HepG2 (cell line): ENCODE measurements around the gene STN1. TPM values are rescaled to one million over a fixed set of nuclear protein-coding genes. Genes with fewer than 3 reads are reported as not detected.
A peak's percentile ranks its signal among the peaks of the same experiment; 100 is the strongest.

Source experiments
- ARID4A ChIP-seq: sonication (generic); formaldehyde crosslinking; IDR thresholded peaks from 2 replicates; pipeline ENCODE4 v1.5.0; 2020; ENCODE audit warnings: mild to moderate bottlenecking, missing genetic modification reagents, borderline replicate concordance
- CEBPG ChIP-seq: IDR thresholded peaks from 2 replicates; pipeline ENCODE4 v1.6.1; 2016
- FOXA3 ChIP-seq: IDR thresholded peaks from 2 replicates; pipeline ENCODE4 v1.6.1; 2016; ENCODE audit warnings: missing genetic modification reagents, missing compliant biosample characterization
- KMT2A ChIP-seq: sonication (generic); formaldehyde crosslinking; IDR thresholded peaks from 2 replicates; pipeline ENCODE4 v1.4.0; 2020; ENCODE audit warnings: missing genetic modification reagents
- PRPF4 ChIP-seq: fragments of 200-400 bp; formaldehyde crosslinking; IDR thresholded peaks from 2 replicates; pipeline ENCODE4 v1.6.1; 2016; ENCODE audit warnings: low read length, low read depth; ENCODE audit not compliant: poor library complexity, severe bottlenecking
- RBFOX2 ChIP-seq: fragments of 200-400 bp; formaldehyde crosslinking; IDR thresholded peaks from 2 replicates; pipeline ENCODE4 v1.6.1; 2017; ENCODE audit warnings: low read depth, mild to moderate bottlenecking, low read length
- RORA ChIP-seq: sonication (generic); formaldehyde crosslinking; IDR thresholded peaks from 2 replicates; pipeline ENCODE4 v1.5.0; 2020; ENCODE audit warnings: mild to moderate bottlenecking, missing genetic modification reagents, moderate library complexity
- ZBTB4 ChIP-seq: sonication (generic); formaldehyde crosslinking; IDR thresholded peaks from 2 replicates; pipeline ENCODE4 v1.4.0; 2020; ENCODE audit warnings: missing genetic modification reagents, mild to moderate bottlenecking, borderline replicate concordance
- ZNF124 ChIP-seq: sonication (generic); formaldehyde crosslinking; IDR thresholded peaks from 2 replicates; pipeline ENCODE4 v1.4.0; 2020; ENCODE audit warnings: missing genetic modification reagents
- ZNF143 ChIP-seq: sonication (generic); formaldehyde crosslinking; IDR thresholded peaks from 2 replicates; pipeline ENCODE4 v1.4.0; 2020; ENCODE audit warnings: missing genetic modification reagents
- ZNF180 ChIP-seq: sonication (generic); formaldehyde crosslinking; IDR thresholded peaks from 2 replicates; pipeline ENCODE4 v1.4.0; 2020; ENCODE audit warnings: low read depth, missing genetic modification reagents, borderline replicate concordance
- ZNF224 ChIP-seq: sonication (generic); formaldehyde crosslinking; IDR thresholded peaks from 2 replicates; pipeline ENCODE4 v1.5.0; 2020; ENCODE audit warnings: mild to moderate bottlenecking, missing genetic modification reagents
- ZNF281 ChIP-seq: sonication (generic); formaldehyde crosslinking; IDR thresholded peaks from 2 replicates; pipeline ENCODE4 v1.4.0; 2020; ENCODE audit warnings: missing genetic modification reagents, borderline replicate concordance
- ZNF564 ChIP-seq: sonication (generic); formaldehyde crosslinking; IDR thresholded peaks from 2 replicates; pipeline ENCODE4 v1.8.1; 2023; ENCODE audit warnings: mild to moderate bottlenecking, missing genetic modification reagents
- ZNF639 ChIP-seq: conservative IDR thresholded peaks from 2 replicates; pipeline ENCODE4 v1.6.1; 2018; ENCODE audit warnings: missing genetic modification reagents
- ZNF772 ChIP-seq: sonication (generic); formaldehyde crosslinking; IDR thresholded peaks from 2 replicates; pipeline ENCODE4 v1.5.0; 2020; ENCODE audit warnings: mild to moderate bottlenecking, missing genetic modification reagents
- ZNF792 ChIP-seq: IDR thresholded peaks from 2 replicates; pipeline ENCODE4 v1.6.1; 2016
- polyA plus RNA-seq, 8 experiments: library from polyadenylated mRNA; depleted of rRNA in 3 of 8; stranded (reverse) in 7 of 8; unstranded in 1 of 8; fragments of >200 nt; fragmentation: Illumina TruSeq in 4 of 8; extraction: Trizol in 4 of 8; gene quantifications; 2 replicates each; pipeline versions ENCODE4 v1.2.1 to v1.2.3, GENCODE V29; 2011 to 2016; ENCODE audit warnings: low read depth in 4 of 8, missing spikeins in 1 of 8, mixed read lengths in 1 of 8; ENCODE audit not compliant: insufficient read depth in 1 of 8
- total RNA-seq, 5 experiments: library from RNA; depleted of rRNA; stranded (reverse); fragments of >200 nt; fragmentation: Illumina TruSeq; extraction: Trizol; gene quantifications; 2 replicates each; pipeline ENCODE4 v1.2.3, GENCODE V29; 2016; ENCODE audit warnings: low read depth in 1 of 5

Gene STN1
- total and polyA plus RNA-seq, 2 of the 13 experiments (the other 11 are each of a cell fraction or from before 2014, with no cell fraction given): 17.6 to 22.7 TPM

- TF ChIP-seq ZBTB4 (CRISPR knock-in tag) (no peak), ZNF639 (CRISPR knock-in tag) (no peak), CEBPG (CRISPR knock-in tag) (peak; percentile 79), ZNF564 (CRISPR knock-in tag) (0 out of 2 replicates have a peak, but pooled peaks have one; percentile 25), RBFOX2 (no peak), FOXA3 (peak; percentile 69), ZNF143 (no peak), ZNF124 (CRISPR knock-in tag) (no peak), ZNF180 (CRISPR knock-in tag) (no peak), KMT2A (peak; percentile 48; the same call in 1 of the 2 replicates), ARID4A (CRISPR knock-in tag) (peak; percentile 82; the same call in 1 of the 2 replicates), ZNF224 (CRISPR knock-in tag) (no peak), PRPF4 (no peak), ZNF281 (no peak), ZNF772 (CRISPR knock-in tag) (no peak), ZNF792 (CRISPR knock-in tag) (no peak), RORA (no peak)
These were observed 61.9 kb downstream of the STN1 start (continued) for GRCh38 chr10:103855852-103856796.
